Measurements from ENCODE around the gene PDCD7. TPM values are rescaled to one million over a fixed set of nuclear protein-coding genes. Genes with fewer than 3 reads are reported as not detected.

Gene PDCD7
- total RNA-seq, 1 experiment from 2014 or later = 31.6 TPM

DNA sequence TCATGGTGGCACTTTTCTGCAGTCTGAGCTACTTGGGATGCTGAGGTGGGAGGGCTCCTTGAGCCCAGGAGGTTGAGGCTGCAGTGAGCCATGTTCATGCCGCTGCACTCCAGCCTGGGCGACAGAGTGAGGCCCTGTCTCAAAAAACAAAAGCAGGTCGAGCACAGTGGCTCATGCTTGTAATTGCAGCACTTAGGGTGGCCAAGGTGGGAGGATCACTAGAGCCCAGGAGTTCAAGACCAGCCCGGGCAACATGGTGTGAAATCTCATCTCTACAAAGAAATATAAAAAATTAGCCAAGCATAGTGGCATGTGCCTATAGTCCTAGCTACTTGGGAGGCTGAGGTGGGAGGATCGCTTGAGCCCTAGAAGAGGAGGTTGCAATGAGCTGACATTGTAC lies 28.6 kb downstream of the PDCD7 start:
- CTCF ChIA-PET = no interaction called here
- DNase-seq (ENCODE audit: low read depth, low spot score) (no peak), ATAC-seq (no peak)
- peaks cover 0 to 3% of the 10 kb centered on the region in 2 experiments; a peak in 2 of 4 replicates for H3K36me3 ChIP-seq (ENCODE audit: control insufficient read depth in 1 of 2, insufficient read depth in 2 of 2, low read length in 2 of 2)
- no peaks in the 10 kb centered on the region for H3K4me1 ChIP-seq (ENCODE audit: control insufficient read depth in 1 of 2, insufficient read depth in 2 of 2, low read length in 2 of 2)
- no peaks in the 10 kb centered on the region for H3K79me2 ChIP-seq (ENCODE audit: insufficient read depth, low read length)
- no peaks in the 10 kb centered on the region for H4K20me1 ChIP-seq (ENCODE audit: insufficient read depth)
- BruUV-seq (replicated peaks) = no TSS peak
- intact Hi-C loops (cut with micrococcal nuclease) = no loop called here
- no peak overlapping the region for H3K27ac ChIP-seq (ENCODE audit: low read depth, low read length)
- H3K4me3 ChIP-seq (replicated peaks in 1 of 2; ENCODE audit: low read depth in 1 of 2, low read length in 2 of 2) = no peak overlapping the region
- no peak overlapping the region for H2AFZ ChIP-seq (ENCODE audit: low read depth, low read length, poor library complexity, severe bottlenecking)
- H3K9me2 ChIP-seq (ENCODE audit: insufficient read depth) = no peaks in the 10 kb centered on the region
- H3K4me2 ChIP-seq (ENCODE audit: low read length) = no peak overlapping the region
- H3K9me3 ChIP-seq (ENCODE audit: control insufficient read depth in 1 of 2, insufficient read depth in 1 of 2, low read depth in 1 of 2, low read length in 2 of 2) = no peaks in the 10 kb centered on the region
- no peaks in the 10 kb centered on the region for H3K27me3 ChIP-seq (ENCODE audit: insufficient read depth, low read length)
- H3K9ac ChIP-seq (ENCODE audit: low read length) = no peak overlapping the region
- TF ChIP-seq SRF (IDR thresholded peaks at IDR 0.05; ENCODE audit: low read depth) = no peak
- TF ChIP-seq, protein P1, sequence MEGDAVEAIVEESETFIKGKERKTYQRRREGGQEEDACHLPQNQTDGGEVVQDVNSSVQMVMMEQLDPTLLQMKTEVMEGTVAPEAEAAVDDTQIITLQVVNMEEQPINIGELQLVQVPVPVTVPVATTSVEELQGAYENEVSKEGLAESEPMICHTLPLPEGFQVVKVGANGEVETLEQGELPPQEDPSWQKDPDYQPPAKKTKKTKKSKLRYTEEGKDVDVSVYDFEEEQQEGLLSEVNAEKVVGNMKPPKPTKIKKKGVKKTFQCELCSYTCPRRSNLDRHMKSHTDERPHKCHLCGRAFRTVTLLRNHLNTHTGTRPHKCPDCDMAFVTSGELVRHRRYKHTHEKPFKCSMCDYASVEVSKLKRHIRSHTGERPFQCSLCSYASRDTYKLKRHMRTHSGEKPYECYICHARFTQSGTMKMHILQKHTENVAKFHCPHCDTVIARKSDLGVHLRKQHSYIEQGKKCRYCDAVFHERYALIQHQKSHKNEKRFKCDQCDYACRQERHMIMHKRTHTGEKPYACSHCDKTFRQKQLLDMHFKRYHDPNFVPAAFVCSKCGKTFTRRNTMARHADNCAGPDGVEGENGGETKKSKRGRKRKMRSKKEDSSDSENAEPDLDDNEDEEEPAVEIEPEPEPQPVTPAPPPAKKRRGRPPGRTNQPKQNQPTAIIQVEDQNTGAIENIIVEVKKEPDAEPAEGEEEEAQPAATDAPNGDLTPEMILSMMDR (IDR thresholded peaks at IDR 0.05 in 2 of 3, conservative IDR thresholded peaks at IDR 0.05 in 1 of 3; ENCODE audit: borderline replicate concordance in 1 of 3, insufficient read depth in 1 of 3, low read depth in 2 of 3, low read length in 2 of 3) = no peak
- no peak for TF ChIP-seq SP1 (IDR thresholded peaks at IDR 0.05; ENCODE audit: low read depth)
- no peak for TF ChIP-seq POLR2A (IDR thresholded peaks at IDR 0.05; ENCODE audit: borderline replicate concordance, extremely low read depth, insufficient read depth, insufficient read length)
- no peak for TF ChIP-seq ELF1 (IDR thresholded peaks at IDR 0.05; ENCODE audit: borderline replicate concordance, low read depth)
- no peak for TF ChIP-seq FOSL1 (IDR thresholded peaks at IDR 0.05; ENCODE audit: low read depth)
- no peak for TF ChIP-seq JUND (IDR thresholded peaks at IDR 0.05)
- TF ChIP-seq, protein P2, sequence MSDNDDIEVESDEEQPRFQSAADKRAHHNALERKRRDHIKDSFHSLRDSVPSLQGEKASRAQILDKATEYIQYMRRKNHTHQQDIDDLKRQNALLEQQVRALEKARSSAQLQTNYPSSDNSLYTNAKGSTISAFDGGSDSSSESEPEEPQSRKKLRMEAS (IDR thresholded peaks at IDR 0.05) = no peak
- no peak for TF ChIP-seq RAD21 (IDR thresholded peaks at IDR 0.05; ENCODE audit: low read depth)
- TF ChIP-seq CEBPB (IDR thresholded peaks at IDR 0.05; ENCODE audit: low read depth) = no peak
- no peak for TF ChIP-seq ZNF274 (IDR thresholded peaks at IDR 0.05; ENCODE audit: low read depth, low read length)
- TF ChIP-seq, protein P3, sequence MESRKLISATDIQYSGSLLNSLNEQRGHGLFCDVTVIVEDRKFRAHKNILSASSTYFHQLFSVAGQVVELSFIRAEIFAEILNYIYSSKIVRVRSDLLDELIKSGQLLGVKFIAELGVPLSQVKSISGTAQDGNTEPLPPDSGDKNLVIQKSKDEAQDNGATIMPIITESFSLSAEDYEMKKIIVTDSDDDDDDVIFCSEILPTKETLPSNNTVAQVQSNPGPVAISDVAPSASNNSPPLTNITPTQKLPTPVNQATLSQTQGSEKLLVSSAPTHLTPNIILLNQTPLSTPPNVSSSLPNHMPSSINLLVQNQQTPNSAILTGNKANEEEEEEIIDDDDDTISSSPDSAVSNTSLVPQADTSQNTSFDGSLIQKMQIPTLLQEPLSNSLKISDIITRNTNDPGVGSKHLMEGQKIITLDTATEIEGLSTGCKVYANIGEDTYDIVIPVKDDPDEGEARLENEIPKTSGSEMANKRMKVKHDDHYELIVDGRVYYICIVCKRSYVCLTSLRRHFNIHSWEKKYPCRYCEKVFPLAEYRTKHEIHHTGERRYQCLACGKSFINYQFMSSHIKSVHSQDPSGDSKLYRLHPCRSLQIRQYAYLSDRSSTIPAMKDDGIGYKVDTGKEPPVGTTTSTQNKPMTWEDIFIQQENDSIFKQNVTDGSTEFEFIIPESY (IDR thresholded peaks at IDR 0.05; ENCODE audit: extremely low read depth, insufficient replicate concordance, low read length) = no peak
- no peak for TF ChIP-seq POLR2AphosphoS5 (IDR thresholded peaks at IDR 0.05; ENCODE audit: low read depth, low read length)
- POLR2A ChIA-PET = no interaction called here
- RAD21 ChIA-PET (ENCODE audit: low non-redundant PET in 1 of 2, low total read pairs in 2 of 2, uncharacterized antibody in 2 of 2, unreplicated experiment in 2 of 2) = no interaction called here
